HepG2 (cell line): ENCODE data around the gene TTLL1. TPM values are rescaled to one million over a fixed set of nuclear protein-coding genes. Genes with fewer than 3 reads are reported as not detected.

Source experiments
- ASH2L ChIP-seq: fragments of 300-600, 200-600 bp; sonication (generic); IDR thresholded peaks from 2 replicates; pipeline ENCODE4 v1.7.0; 2017; ENCODE audit warnings: low read depth, mild to moderate bottlenecking, moderate library complexity, mixed read lengths, low read length; ENCODE audit not compliant: insufficient read length
- FOXJ3 ChIP-seq: sonication (generic); formaldehyde crosslinking; IDR thresholded peaks from 2 replicates; pipeline ENCODE4 v1.4.0; 2020; ENCODE audit warnings: missing genetic modification reagents, mild to moderate bottlenecking, borderline replicate concordance
- GATAD1 ChIP-seq: IDR thresholded peaks from 2 replicates; pipeline ENCODE4 v1.6.1; 2016; ENCODE audit warnings: missing genetic modification reagents, missing compliant biosample characterization
- MAFG ChIP-seq: sonication (generic); formaldehyde crosslinking; IDR thresholded peaks from 2 replicates; pipeline ENCODE4 v1.5.1; 2020; ENCODE audit warnings: mild to moderate bottlenecking, missing genetic modification reagents
- MYC ChIP-seq: sonication (generic); formaldehyde crosslinking; IDR thresholded peaks from 2 replicates; pipeline ENCODE4 v1.9.0; 2021; ENCODE audit warnings: missing genetic modification reagents, borderline replicate concordance
- NCOA2 ChIP-seq: sonication (generic); formaldehyde crosslinking; IDR thresholded peaks from 2 replicates; pipeline ENCODE4 v1.8.0; 2022; ENCODE audit warnings: inconsistent platforms
- NFIC ChIP-seq: IDR thresholded peaks from 2 replicates; pipeline ENCODE4 v1.6.1; 2012; ENCODE audit warnings: mild to moderate bottlenecking, low read length, inconsistent platforms
- NFYB ChIP-seq: sonication (generic); formaldehyde crosslinking; IDR thresholded peaks from 2 replicates; pipeline ENCODE4 v1.4.0; 2020; ENCODE audit warnings: missing genetic modification reagents
- SIN3B ChIP-seq: fragments of 150-350 bp; IDR thresholded peaks from 2 replicates; pipeline ENCODE4 v1.6.1; 2014; ENCODE audit warnings: low read length
- SKI ChIP-seq: fragments of 450-650 bp; IDR thresholded peaks from one replicate; pipeline ENCODE4 v1.6.1; 2018; ENCODE audit warnings: mild to moderate bottlenecking; ENCODE audit not compliant: partially characterized antibody
- SMARCC2 ChIP-seq: fragments of 450-650 bp; IDR thresholded peaks from 2 replicates; pipeline ENCODE4 v1.6.1; 2017; ENCODE audit warnings: antibody characterized with exemption, mild to moderate bottlenecking
- SMYD3 ChIP-seq: sonication (generic); formaldehyde crosslinking; IDR thresholded peaks from 2 replicates; pipeline ENCODE4 v1.8.1; 2023; ENCODE audit warnings: mild to moderate bottlenecking, missing genetic modification reagents
- SNAPC2 ChIP-seq: sonication (generic); formaldehyde crosslinking; IDR thresholded peaks from 2 replicates; pipeline ENCODE4 v1.8.1; 2022; ENCODE audit warnings: mild to moderate bottlenecking, missing genetic modification reagents
- TAF1 ChIP-seq: sonication (generic); formaldehyde crosslinking; IDR thresholded peaks from 2 replicates; pipeline ENCODE4 v1.4.0; 2020; ENCODE audit warnings: missing genetic modification reagents
- ZBTB38 ChIP-seq: sonication (generic); formaldehyde crosslinking; IDR thresholded peaks from 2 replicates; pipeline ENCODE4 v1.5.1; 2020; ENCODE audit warnings: mild to moderate bottlenecking, missing genetic modification reagents
- ZNF598 ChIP-seq: sonication (generic); formaldehyde crosslinking; IDR thresholded peaks from 2 replicates; pipeline ENCODE4 v1.5.1; 2020; ENCODE audit warnings: mild to moderate bottlenecking, missing genetic modification reagents, borderline replicate concordance
- ZNF749 ChIP-seq: sonication (generic); formaldehyde crosslinking; IDR thresholded peaks from 2 replicates; pipeline ENCODE4 v1.8.0; 2022; ENCODE audit warnings: mild to moderate bottlenecking, missing genetic modification reagents, moderate library complexity, borderline replicate concordance
- polyA plus RNA-seq, 8 experiments: library from polyadenylated mRNA; depleted of rRNA in 3 of 8; stranded (reverse) in 7 of 8; unstranded in 1 of 8; fragments of >200 nt; fragmentation: Illumina TruSeq in 4 of 8; extraction: Trizol in 4 of 8; gene quantifications; 2 replicates each; pipeline versions ENCODE4 v1.2.1 to v1.2.3, GENCODE V29; 2011 to 2016; ENCODE audit warnings: low read depth in 4 of 8, missing spikeins in 1 of 8, mixed read lengths in 1 of 8; ENCODE audit not compliant: insufficient read depth in 1 of 8
- total RNA-seq, 5 experiments: library from RNA; depleted of rRNA; stranded (reverse); fragments of >200 nt; fragmentation: Illumina TruSeq; extraction: Trizol; gene quantifications; 2 replicates each; pipeline ENCODE4 v1.2.3, GENCODE V29; 2016; ENCODE audit warnings: low read depth in 1 of 5
- TF ChIP-seq, protein P1 (sequence below): IDR thresholded peaks from 2 replicates; pipeline ENCODE4 v1.6.1; 2012; ENCODE audit warnings: inconsistent platforms
- TF ChIP-seq, protein P2 (sequence below): sonication (generic); formaldehyde crosslinking; IDR thresholded peaks from 2 replicates; pipeline ENCODE4 v1.5.1; 2020; ENCODE audit warnings: mild to moderate bottlenecking, missing genetic modification reagents, borderline replicate concordance
- TF ChIP-seq, protein P3 (sequence below): sonication (generic); formaldehyde crosslinking; IDR thresholded peaks from 2 replicates; pipeline ENCODE4 v1.5.1; 2020; ENCODE audit warnings: mild to moderate bottlenecking, missing genetic modification reagents, moderate library complexity
- TF ChIP-seq, protein P4 (sequence below): sonication (generic); formaldehyde crosslinking; IDR thresholded peaks from 2 replicates; pipeline ENCODE4 v1.5.0; 2020; ENCODE audit warnings: missing genetic modification reagents

TTLL1 gene
- total and polyA plus RNA-seq, 2 of the 13 experiments (the other 11 are each of a cell fraction or from before 2014, with no cell fraction given) = 1.6 to 5.3 TPM

DNA sequence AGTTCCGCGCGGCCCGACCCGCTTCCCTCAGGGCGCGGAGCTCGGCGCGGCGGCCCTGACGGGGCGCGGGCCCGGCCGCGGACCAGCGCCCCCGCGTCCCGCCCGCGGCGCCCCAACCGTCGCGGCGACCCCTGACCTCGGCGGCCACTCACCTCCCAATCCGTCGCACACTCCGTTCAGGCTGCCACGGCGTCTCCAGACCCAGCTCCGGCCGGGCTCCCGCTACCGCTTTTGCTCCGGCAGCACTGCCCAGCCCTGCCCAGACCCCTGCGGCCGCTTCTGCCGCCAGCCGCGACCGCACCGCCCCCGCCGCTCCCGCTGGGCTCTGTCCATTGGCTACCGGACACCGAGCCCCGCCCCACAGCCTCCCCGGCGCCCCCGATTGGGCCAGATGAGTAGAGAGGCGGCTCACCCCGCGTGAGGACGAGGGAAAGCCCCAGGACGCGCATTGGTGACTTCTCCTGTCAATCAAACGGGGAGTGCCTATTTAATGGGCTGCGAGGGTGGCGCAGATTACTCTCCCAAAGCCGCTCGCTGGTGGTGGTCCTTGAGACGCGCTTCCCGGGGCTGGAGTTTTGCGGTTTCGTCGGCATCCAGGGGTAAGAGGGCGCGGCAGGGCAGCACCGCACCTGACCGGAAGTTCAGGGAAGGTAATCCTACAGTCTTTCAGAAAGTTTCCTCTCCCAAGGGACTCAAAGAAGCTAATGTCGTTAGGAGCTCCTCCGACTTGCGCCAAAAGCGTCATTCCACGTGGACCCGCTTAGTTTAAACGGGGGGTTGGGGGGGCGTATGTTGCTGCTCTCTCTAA is 74.1 kb downstream of the TTLL1 start, which contains the start of gene PACSIN2 (continued):
- TF ChIP-seq SKI (no peak), NFYB (CRISPR knock-in tag) (peak; percentile 97), FOXJ3 (CRISPR knock-in tag) (0 out of 2 replicates have a peak, but pooled peaks have one; percentile 21), TAF1 (CRISPR knock-in tag) (peak; percentile 99), ZBTB38 (CRISPR knock-in tag) (peak; percentile 85), MAFG (CRISPR knock-in tag) (no peak), ZNF749 (CRISPR knock-in tag) (peak; percentile 62; the same call in 1 of the 2 replicates), NCOA2 (CRISPR knock-in tag) (peak; percentile 71), GATAD1 (CRISPR knock-in tag) (peak; percentile 75), NFIC (no peak), MYC (CRISPR knock-in tag) (0 out of 2 replicates have a peak, but pooled peaks have one; percentile 58), SNAPC2 (peak; percentile 52; the same call in 1 of the 2 replicates), SMYD3 (CRISPR knock-in tag) (peak; percentile 75), ZNF598 (peak; percentile 50; the same call in 1 of the 2 replicates), SMARCC2 (no peak), ASH2L (peak; percentile 76), SIN3B (0 out of 2 replicates have a peak, but pooled peaks have one; percentile 22)
- TF ChIP-seq, protein P1, sequence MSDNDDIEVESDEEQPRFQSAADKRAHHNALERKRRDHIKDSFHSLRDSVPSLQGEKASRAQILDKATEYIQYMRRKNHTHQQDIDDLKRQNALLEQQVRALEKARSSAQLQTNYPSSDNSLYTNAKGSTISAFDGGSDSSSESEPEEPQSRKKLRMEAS = peak; percentile 62
- TF ChIP-seq, protein P2, sequence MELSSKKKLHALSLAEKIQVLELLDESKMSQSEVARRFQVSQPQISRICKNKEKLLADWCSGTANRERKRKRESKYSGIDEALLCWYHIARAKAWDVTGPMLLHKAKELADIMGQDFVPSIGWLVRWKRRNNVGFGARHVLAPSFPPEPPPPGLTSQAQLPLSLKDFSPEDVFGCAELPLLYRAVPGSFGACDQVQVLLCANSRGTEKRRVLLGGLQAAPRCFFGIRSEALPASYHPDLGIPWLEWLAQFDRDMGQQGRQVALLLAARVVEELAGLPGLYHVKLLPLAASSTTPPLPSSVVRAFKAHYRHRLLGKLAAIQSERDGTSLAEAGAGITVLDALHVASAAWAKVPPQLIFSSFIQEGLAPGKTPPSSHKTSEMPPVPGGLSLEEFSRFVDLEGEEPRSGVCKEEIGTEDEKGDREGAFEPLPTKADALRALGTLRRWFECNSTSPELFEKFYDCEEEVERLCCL = peak; percentile 80; the same call in 1 of the 2 replicates
- TF ChIP-seq, protein P3, sequence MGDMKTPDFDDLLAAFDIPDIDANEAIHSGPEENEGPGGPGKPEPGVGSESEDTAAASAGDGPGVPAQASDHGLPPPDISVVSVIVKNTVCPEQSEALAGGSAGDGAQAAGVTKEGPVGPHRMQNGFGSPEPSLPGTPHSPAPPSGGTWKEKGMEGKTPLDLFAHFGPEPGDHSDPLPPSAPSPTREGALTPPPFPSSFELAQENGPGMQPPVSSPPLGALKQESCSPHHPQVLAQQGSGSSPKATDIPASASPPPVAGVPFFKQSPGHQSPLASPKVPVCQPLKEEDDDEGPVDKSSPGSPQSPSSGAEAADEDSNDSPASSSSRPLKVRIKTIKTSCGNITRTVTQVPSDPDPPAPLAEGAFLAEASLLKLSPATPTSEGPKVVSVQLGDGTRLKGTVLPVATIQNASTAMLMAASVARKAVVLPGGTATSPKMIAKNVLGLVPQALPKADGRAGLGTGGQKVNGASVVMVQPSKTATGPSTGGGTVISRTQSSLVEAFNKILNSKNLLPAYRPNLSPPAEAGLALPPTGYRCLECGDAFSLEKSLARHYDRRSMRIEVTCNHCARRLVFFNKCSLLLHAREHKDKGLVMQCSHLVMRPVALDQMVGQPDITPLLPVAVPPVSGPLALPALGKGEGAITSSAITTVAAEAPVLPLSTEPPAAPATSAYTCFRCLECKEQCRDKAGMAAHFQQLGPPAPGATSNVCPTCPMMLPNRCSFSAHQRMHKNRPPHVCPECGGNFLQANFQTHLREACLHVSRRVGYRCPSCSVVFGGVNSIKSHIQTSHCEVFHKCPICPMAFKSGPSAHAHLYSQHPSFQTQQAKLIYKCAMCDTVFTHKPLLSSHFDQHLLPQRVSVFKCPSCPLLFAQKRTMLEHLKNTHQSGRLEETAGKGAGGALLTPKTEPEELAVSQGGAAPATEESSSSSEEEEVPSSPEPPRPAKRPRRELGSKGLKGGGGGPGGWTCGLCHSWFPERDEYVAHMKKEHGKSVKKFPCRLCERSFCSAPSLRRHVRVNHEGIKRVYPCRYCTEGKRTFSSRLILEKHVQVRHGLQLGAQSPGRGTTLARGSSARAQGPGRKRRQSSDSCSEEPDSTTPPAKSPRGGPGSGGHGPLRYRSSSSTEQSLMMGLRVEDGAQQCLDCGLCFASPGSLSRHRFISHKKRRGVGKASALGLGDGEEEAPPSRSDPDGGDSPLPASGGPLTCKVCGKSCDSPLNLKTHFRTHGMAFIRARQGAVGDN = peak; percentile 86
- TF ChIP-seq, protein P4, sequence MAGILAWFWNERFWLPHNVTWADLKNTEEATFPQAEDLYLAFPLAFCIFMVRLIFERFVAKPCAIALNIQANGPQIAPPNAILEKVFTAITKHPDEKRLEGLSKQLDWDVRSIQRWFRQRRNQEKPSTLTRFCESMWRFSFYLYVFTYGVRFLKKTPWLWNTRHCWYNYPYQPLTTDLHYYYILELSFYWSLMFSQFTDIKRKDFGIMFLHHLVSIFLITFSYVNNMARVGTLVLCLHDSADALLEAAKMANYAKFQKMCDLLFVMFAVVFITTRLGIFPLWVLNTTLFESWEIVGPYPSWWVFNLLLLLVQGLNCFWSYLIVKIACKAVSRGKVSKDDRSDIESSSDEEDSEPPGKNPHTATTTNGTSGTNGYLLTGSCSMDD (CRISPR knock-in tag) = peak; percentile 48; the same call in 1 of the 2 replicates
